Measurements from ENCODE around the gene FOXN1.

Gene FOXN1

DNA sequence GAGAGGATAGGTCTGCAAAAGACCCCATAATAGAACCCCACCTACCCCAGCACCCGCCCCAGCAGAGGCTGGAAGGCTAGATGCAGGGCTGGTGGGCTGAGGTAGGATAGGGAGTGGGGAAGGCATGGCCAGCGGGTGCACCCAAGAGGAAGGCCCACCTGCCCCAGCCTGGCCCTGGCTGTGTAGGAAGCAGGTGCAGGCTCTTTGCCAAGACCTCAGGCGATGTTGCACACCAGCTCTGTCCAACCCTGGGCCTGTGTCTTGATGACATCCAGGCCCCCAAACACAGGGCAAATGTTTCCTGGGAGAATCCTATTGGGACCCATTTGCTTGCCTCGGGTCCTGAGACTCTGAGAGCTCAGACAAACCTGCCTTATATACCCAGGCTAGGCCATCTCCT, 34.1 kb downstream of the FOXN1 start:
- FAIRE-seq (no peak), DNase-seq (ENCODE audit: insufficient read length, low spot score) (no peak)

DNA sequence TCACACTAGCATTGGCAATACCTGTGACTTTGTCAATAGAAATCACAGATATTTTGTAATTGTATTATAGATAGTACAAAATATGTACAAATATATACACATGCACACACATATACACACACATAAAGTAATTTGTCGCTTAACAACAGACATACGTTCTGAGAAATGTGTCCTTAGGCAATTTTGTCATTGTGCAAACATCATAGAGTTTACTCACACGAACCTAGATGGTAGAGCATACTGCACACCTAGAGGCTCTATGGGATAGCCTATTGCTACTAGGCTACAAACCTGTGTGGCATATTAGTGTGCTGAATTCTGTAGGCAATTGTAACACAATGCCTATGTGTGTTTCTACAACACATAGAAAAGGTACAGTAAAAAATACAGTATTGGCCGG, 35.3 kb downstream of the FOXN1 start:
- no peak for FAIRE-seq
- no peak for DNase-seq (ENCODE audit: insufficient read length, low spot score)

DNA sequence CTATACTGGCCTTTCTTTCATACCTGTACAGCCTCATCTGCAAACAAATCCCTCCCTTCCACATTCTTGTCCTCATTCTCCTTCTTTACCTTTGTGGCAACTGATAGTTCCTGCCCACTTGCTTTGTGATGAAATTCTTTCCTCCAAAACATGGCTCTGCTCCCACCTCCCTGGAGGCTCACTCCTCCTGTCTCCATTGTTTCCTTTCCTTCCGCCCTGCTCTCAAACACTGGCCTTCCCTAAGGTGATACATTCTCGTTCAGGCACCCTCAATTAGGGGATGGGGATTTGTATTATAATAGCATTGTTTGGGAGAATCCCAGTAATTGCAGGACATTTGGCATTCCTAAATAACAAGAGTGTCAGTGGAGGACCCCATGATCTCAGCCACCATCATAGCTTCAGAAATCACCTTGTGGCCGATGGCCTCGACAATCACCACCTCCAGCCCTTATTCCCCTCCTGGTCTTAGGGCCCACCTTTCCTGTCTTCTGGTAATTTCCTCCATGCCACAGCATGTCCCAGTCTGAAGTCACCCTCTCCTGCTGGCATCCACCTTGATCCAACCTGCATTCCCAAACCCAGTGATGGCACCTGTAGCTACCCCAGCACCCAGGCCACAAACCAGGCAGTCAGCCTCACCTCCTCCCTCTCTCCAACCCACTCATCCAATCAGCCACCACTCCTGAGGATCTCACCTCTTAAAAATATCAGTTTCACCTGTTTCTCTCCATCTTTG, 38.4 kb downstream of the FOXN1 start:
- FAIRE-seq (no peak), DNase-seq (ENCODE audit: insufficient read length, low spot score) (no peak)

DNA sequence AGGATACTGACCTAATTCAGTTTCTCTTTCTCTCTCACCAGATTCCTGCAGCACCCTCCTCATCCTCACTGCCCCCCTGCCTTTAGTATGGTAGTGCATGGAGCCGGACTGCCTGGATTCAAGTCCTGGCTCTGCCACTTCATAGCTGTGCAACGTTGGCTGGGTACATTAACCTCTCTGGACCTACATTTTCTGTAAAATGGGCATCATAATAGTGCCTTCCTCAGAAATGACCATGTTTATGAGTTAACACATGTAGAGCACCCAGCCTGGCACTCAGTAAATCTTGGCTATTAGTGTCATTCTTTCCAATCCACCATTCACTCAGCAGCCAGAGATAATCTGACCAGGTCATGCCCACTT, 39.0 kb downstream of the FOXN1 start:
- no peak for FAIRE-seq

DNA sequence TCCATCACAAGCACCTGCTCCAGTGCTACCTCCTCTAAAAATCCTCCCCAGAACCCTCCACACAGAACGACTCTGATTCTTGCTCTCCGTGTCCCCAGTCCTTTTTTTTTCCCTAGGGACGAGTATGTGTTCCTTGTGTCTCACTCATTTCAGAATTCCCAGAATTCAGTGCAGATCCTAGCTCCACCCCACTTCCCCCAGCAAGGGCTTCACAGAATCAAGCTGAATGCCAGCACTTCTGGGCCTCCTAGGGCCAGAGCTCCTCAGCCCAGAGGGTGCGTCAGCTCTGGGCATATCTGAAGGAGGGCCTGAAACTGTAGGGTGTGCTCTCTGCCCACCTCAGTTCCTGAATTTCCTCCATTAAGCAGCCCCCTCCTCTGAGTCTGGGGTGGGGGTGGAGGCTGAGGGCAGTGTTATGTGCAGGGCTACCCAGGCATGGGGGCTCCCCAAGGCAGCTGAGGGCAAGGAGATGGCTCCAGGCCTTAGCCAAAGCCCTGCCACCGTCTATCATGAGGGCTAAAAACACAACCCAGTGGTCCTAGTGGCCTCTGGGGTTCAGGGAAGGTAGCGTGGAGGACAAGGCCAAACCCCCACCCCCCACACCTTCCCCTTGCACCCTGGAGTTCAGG, 39.8 kb downstream of the FOXN1 start:
- FAIRE-seq (no peak), DNase-seq (ENCODE audit: insufficient read length, low spot score) (no peak)

More for the DNA sequence above, 39.0 kb downstream of the FOXN1 start:
- no peak for DNase-seq (ENCODE audit: insufficient read length, low spot score)

DNA sequence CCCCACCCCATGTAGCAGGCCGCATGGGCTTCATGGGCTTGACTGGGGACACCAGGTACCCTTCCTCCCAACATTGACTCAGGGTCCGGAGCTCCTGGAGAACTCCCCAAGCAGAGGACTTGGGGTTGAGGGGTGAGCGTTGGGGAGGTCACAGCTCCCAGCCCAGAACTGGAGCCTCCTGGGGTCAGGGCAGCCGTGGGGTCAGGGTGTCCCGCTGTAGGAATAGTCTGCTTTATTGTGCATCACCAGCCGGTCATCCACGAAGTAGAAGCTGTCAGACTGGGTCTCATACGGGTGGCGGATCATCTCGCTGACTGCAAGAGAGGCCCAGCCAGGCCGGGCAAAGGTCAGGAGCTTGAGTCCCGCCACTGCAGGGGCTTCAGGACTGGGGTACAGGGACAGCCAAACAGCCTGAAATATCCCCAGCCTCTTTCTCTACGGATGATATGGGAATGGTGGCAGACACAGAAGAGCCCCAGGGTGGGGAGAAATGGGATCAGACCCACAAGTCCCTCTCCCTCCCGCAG, 41.0 kb downstream of the FOXN1 start:
- FAIRE-seq (no peak), DNase-seq (ENCODE audit: insufficient read length, low spot score) (no peak)

DNA sequence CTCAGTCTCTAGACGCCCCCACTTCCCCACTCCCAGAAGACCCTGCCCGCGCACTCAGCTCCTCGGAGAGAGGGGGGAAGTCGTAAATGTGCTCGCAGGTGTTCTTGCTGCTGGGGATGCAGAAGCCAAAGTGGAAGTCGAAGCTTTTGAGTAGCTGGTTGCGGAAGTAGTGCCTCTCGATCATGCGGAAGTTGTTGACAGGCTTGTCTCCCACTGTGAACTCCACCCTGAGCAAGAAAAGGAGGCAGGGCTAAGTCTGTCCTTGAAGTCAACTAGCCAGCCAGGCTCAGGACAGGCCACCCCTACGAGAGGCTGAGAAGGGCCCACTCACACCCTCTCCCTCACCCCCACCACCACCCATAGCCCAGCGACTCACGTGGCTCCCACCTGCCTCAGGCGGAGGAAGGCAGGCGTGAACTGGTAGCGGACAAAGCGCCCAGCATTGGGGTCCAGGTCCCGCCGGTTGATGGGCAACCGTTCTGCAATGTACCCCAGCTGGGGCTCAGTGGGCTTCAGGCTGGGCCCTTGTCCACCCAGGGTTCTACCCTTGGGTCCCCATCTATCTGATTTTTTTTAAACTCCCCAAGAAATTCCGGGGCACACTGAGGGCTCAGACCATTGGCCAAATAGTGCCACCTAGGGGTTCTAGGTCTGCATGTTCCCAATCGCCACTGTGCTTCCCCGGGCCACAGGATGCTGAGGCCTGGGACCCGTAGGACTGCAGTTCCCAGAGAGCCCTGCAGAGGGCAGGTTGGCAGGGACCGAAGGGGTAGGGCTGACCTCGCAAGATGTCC, 41.7 kb downstream of the FOXN1 start:
- FAIRE-seq (peak; percentile 74), DNase-seq (ENCODE audit: insufficient read length, low spot score) (peak; percentile 87)

DNA sequence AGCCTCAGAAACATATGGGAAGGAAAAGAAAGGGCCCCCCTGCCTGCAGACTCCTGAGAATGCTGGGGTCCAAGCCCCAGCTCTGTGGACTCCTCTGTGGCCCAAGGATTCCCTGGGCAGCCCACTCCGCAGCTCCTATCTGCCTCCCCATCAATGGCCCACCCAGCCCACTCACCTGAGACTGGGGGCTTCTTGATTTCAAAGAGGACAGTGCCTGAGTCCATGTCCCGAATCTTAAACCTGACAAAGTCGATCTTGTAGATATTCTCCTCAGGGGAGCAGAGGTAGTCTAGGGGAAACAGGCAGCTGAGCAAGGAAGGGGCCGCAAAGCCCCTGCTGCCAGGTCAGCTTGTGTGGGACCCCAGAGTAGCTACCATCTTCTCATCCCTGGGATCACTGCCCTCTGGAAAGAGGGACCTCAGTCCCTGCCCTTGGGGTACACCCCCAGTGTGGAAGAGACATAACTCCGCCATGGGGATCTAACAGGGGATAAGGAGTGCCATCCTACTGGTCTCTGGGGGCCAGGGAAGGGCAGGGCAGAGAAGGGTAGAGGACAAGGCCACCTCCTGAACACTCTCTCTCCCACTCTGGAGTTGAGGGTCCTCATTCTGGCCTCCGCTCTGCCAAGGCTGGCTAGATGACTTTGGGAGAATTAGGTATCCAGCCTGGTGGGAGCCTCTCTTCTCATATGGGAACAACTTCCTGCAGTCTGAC, 42.4 kb downstream of the FOXN1 start:
- no peak for DNase-seq (ENCODE audit: insufficient read length, low spot score)
- FAIRE-seq, result no peak

DNA sequence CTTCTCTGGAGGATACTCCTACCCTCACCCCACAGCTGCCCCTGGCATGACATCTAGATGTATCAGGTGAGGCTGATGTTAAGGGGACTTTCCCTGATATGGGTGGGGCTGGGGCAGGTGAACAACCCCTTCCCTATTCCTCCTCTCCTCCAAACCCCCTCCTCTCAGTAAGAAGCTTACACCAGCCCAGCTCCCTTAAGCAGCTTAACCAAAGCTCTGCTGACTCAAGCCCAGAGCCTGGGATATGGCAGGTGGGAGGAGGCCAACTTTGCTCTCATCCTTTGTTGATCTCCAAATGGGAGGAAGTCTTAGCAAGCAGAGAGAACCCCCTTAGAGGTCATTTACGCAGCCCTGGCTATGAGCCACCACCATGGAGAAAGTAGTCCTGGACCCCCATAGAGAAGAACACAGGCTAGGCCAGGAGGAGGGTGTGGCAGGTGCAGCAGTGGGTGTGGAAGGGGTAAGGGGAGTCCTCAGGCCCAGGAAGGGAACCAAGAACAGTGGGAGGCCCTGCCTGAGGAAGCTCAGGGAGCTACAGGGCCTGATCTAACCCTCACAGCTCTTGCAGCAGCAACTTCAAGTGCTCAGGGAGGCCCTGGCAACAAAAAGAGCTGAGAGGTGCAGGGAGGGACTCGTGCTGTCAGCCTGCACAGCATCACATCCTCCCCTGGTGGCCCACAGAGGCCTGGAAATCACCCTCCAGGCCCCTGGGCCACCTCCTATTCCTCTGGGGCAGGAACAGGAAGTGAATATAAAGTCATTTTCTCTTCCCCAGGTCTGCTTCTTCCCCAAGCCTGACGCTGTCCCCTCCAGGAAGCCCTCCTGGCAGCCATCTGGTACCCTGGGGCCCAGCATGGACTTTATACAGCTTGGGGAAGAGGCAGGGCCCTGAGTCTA, 43.3 kb downstream of the FOXN1 start:
- FAIRE-seq (no peak), DNase-seq (ENCODE audit: insufficient read length, low spot score) (no peak)

DNA sequence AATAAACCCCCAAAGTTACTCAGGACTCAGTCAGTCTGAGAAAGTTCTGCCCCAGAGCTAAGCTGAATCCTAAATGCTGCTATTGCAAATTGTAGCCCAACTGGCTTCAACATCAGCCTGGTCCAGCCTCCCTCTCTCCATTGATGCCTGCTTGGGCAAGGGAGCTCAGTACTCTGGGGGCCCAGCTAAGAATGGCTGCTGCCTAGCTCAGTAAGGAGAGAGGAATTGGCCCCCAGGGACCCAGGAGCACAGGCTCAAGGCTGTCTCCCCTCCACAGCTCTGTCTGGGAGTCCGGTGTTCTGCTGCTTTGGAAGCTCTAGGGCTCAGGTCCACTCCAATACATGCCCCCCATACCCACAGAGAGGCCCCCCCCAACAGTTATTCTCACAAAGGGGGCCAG, 44.7 kb downstream of the FOXN1 start:
- FAIRE-seq (no peak), DNase-seq (ENCODE audit: insufficient read length, low spot score) (no peak)

DNA sequence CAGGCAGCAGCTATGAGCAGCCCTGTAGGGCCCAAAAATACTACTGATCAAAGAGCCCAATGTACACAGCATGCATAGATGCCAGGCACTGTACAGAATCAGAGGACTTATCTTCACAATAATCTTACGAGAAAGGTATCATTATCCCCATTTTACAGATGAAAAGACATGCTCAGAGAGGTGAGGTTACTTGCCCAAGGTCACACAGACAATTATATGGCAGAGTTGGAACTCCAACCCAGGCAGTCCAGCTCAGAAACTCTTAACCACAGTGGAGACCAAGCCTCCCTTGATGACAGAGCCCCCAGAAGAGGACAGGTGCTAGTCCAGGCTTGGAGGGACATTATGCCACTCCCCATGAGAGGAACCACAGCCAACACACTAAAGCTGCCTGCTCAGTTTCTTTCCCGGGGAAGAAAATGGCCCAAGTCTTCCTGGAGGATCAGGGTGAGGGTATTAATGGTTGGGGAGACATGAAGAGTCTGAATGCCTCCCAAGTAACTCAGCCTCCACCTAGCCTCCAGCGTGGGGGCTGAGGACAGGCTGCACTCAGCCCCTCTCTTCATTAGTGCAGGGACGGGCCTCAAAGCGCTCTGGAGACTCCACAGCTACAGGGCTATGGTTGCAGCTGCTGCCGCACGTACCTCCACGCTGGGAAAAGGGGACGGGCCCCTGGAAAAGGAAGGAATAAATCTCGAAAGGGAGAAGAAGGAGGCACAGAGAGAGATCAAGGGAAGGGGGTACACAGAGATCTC, 45.5 kb downstream of the FOXN1 start:
- peak; percentile 45 for DNase-seq (ENCODE audit: insufficient read length, low spot score)
- FAIRE-seq, result no peak

DNA sequence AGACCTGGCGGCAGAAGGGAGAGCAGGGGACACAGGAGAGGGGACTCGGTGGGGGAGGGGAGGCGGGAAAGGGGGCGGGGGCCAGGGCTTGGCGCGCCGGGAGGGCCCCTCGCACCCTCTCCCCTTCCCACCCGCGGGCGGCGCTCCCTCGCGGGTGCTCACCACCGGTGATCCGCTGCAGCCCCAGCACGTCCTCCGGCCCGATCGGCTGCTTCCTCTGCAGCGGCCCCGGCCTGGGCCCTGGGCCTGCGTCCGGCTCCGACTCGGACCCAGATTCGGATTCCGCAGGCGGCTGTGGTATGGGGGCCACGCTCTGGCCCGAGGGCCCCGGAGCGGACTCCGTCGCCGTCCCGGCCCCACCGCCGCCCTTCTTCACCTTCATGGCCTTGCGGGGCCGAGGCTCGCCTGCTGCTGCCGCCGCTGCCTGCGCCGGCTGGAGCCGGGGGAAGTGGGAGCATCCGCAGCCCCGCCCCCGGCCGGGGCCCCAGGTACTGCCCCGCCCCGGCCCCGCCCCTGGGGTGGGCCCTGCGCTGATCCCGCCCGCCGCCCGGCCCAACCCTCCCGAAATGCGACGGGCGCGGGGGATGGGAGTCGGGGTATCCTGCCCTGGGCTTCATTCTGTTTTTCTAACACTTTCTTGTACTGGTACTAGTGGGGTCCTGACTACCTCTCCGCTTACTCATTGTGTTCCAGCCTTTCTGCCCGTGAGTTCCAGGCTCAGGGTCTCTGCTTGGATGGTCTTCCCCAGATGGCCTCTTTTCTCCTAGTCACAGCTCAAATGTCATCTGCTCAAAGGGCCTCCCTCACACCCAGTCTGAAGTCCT, 46.2 kb downstream of the FOXN1 start, which contains the start of gene UNC119:
Gene UNC119 (minus strand): TSS at position 449 of the 824 bp plus-strand sequence. CDS start 67 bp downstream, at position 382.
- FAIRE-seq (no peak), DNase-seq (ENCODE audit: insufficient read length, low spot score) (peak; percentile 91)

DNA sequence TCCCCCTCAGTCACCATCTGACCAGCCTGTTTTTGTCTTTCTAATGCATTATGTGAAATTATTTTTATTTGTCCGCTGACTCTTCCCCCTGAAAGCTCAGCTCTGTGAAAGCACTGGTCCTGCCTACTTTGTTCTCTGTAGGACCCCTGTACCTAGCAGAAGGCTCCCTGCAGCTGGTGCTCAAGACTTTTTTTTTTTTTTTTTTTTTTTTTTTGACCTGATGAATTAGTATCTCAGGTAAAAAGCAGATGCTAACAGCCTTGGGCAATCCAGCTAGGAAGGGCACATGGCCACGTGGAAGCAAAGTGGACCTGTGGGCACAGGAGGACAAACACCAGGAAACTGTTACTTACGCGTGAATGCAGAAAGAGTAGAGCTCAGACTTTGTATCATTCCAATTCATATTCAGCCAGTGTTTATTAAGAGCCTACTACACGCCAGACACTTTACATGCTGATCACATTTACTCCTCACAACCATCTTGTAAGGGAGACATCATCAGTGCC, 46.9 kb downstream of the FOXN1 start:
- no peak for FAIRE-seq
- DNase-seq (ENCODE audit: insufficient read length, low spot score), result no peak

DNA sequence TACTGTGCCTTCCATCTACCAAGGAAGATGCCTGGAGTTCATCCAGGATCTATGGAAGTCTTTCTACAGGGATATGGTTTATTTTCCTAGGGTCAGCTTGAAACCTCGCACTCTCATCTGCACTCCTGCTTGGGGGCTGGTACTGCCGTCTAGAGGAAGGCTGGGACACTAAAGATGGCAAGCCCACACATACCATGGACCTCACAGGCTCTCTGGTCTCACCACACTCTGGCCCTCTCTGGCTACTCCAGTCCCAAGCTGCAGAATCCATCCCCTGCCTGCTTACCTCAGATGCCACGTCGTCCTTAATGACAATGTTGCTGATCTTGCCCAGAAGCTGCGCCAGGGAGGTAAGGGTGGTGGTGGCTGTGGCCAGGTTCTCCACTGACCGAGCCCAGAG, 48.4 kb downstream of the FOXN1 start:
- no peak for DNase-seq (ENCODE audit: insufficient read length, low spot score)
- FAIRE-seq, result no peak

DNA sequence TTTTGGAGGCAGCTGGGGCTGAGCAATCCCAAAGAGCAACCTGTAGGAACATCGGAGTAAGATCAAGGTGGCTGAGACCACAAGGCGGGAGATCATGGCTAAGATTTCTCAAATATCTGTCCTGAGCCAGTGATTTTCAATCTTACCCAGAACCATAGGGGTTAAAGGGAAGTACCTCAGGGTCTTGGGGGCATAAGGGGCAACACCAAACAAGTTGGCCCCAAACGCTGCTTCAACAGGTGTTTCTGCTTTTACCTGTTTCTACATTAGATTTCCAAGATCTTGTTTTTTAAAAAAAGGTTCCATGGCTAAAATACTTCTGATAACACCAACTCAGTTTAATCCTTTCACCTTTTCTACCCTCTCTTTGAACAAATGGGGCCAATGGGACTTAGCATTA, 48.9 kb downstream of the FOXN1 start:
- FAIRE-seq, result no peak
- DNase-seq (ENCODE audit: insufficient read length, low spot score), result no peak

DNA sequence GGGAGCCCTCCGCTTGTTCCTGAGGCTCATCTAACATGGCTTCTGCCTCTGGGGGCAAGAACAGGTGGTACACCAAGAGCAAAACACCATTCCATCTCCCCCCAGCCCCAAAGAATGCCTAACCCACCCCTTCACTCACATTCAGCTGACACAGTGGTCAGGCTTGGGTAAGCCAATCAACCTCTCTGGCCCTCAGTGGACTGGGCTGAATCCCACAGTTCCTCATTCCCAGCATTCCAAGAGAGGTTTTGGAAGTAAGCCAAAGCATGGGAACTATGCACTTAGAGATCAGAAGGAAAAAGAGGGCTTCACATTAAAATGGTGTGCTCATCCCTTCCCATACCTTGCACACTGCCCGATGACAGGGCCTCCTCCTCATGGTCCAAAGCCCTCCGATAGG, 57.3 kb downstream of the FOXN1 start:
- FAIRE-seq, result no peak
- DNase-seq (ENCODE audit: insufficient read length, low spot score), result peak; percentile 66

DNA sequence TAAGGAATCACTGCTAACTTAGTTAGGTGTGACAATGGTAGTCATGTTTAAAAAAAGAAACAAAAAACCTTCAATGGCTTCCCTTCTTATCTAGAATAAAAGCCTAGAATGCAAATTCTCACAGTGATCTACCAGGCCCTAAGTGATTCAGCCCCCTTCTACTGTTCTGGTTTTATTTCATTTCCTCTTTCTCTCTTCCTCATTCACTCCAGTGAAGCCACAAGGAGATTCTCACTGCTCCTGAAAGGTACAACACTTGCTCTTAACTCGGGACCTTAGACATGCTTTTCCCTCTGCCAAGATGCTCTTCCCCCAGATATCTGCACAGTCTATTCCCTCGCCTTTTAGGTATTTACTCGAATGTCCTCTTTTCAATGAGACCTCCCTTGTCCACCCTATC, 61.5 kb downstream of the FOXN1 start:
- DNase-seq (ENCODE audit: insufficient read length, low spot score) (no peak), FAIRE-seq (no peak)

DNA sequence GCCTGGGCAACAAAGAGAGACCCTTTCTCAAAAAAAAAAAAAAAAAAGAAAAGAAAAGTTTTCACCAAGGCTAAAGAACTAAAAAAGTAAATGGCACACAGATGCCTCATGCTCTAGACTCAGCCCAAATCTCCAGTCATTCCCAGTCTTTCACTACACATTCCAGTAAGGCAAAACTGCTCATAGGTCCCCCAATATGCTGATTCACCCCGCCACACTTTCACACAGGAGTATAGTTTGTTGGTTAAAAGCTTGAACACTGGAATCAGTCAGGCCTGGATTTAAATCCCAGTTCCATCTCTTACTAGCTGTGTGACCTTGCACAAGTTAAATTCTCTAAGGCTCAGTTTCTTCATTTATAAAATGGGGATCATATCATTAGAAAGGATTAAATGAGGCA, 63.3 kb downstream of the FOXN1 start:
- DNase-seq (ENCODE audit: insufficient read length, low spot score) (no peak), FAIRE-seq (no peak)
